ENCODE data around the gene MEP1A.
"Not testable (repeated sequence)": the region's sequence is repeated elsewhere in the genome, so short reads cannot be mapped to it uniquely, and the experiment has no call there.

Gene MEP1A, protein sequence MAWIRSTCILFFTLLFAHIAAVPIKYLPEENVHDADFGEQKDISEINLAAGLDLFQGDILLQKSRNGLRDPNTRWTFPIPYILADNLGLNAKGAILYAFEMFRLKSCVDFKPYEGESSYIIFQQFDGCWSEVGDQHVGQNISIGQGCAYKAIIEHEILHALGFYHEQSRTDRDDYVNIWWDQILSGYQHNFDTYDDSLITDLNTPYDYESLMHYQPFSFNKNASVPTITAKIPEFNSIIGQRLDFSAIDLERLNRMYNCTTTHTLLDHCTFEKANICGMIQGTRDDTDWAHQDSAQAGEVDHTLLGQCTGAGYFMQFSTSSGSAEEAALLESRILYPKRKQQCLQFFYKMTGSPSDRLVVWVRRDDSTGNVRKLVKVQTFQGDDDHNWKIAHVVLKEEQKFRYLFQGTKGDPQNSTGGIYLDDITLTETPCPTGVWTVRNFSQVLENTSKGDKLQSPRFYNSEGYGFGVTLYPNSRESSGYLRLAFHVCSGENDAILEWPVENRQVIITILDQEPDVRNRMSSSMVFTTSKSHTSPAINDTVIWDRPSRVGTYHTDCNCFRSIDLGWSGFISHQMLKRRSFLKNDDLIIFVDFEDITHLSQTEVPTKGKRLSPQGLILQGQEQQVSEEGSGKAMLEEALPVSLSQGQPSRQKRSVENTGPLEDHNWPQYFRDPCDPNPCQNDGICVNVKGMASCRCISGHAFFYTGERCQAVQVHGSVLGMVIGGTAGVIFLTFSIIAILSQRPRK

DNA sequence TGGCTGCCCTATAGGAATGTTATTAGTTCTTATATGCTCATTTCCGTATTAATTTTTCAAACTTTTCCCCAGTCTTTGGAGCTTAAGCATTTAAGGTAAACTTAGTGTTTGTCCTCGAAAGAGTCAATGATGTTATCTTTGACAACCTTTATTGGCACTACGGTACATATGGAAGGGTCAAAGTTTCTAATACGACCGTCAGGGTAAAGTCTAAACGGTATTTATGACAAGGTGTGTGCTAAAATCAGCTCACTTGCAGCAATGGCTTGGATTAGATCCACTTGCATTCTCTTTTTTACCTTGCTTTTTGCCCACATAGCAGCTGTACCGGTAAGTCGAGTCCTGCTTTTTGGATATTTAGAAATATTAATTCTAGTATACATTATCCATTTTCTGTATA, at the start of gene MEP1A:
Gene MEP1A, plus strand, starts transcription at position 252 of the 400 bp plus-strand sequence. Its CDS starts 10 bp downstream, at position 262.
- no peaks in the 10 kb centered on the region for H4K20me1 ChIP-seq
- no peak within 1 kb of the TSS for H3K9ac ChIP-seq
- H3K4me3 ChIP-seq = no peak within 1 kb of the TSS
- no peak for TF ChIP-seq Cebpa-rat (IDR thresholded peaks at IDR 0.05)
- H3K27ac ChIP-seq = no peak within 1 kb of the TSS
- no peak within 1 kb of the TSS for H3K4me2 ChIP-seq
- no peaks in the 10 kb centered on the region for H3K36me3 ChIP-seq
- no peaks in the 10 kb centered on the region for H3K9me3 ChIP-seq
- no peaks in the 10 kb centered on the region for H3K4me1 ChIP-seq
- H3K27me3 ChIP-seq = no peaks in the 10 kb centered on the region

DNA sequence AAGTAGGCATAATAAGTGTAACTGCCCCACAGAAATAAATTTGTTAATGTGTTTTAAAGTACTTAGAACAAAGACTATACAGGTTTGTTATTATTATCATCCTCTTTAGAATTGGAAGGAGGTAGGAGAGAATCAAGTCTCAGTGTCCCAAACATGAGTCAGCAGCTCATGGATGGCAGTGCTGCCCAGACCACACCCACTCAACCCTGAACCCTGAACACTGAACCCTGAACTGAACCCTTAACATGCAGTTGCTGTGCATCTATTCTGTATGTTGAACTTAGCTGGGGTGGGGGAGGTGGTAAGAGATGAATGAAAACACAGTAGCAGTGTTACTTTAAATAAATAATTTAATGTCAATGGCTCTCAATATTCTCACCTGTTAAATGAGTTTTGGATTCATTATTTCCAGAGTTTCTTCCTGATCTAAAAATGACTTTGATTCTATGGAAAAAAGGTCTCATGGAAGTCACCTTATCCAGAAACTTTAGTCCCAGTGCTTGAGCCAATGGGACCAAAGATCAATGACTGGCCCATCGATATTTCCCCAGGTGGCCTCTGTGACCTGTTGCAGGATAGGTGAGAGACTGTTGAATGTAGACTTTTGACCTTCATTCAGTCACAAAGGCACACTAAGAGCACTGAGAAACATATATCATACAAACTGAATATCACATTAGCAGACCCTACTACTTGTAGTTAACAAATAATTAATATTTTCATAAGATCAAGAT, 49.6 kb upstream of the MEP1A start:
- no peaks in the 10 kb centered on the region for H3K9me3 ChIP-seq
- no peak overlapping the region for H3K9ac ChIP-seq
- no peaks in the 10 kb centered on the region for H3K4me1 ChIP-seq
- H3K27ac ChIP-seq = no peak overlapping the region
- no peak overlapping the region for H3K4me3 ChIP-seq
- no peak overlapping the region for H3K4me2 ChIP-seq
- no peaks in the 10 kb centered on the region for H3K27me3 ChIP-seq
- no peak for TF ChIP-seq Cebpa-rat (IDR thresholded peaks at IDR 0.05)
- H3K36me3 ChIP-seq = no peaks in the 10 kb centered on the region
- no peaks in the 10 kb centered on the region for H4K20me1 ChIP-seq

DNA sequence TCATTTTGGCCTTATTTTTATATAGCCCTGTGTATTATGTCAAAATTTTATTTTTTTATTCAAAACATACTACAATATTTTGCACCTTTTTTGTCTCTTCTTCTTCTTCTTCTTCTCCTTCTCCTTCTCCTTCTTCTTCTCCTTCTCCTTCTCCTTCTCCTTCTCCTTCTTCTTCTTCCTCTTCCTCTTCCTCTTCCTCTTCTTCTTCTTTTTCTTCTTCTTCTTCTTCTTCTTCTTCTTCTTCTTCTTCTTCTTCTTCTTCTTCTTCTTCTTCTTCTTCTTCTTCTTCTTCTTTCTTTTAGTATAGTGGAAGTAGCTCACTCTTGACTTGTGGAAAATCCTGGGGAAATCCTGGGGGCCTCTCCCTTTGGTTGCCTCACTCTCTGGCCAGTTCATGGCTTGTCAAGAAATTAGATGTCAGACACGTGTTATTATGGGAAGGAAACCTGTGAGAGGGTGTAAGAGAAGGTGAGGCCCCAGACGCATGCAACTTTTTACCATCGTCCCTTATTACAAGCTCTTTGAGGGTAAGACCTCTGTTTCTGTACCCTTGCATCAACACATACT, 48.9 kb upstream of the MEP1A start:
- not testable (repeated sequence) for H3K4me2 ChIP-seq, H3K9ac ChIP-seq, H4K20me1 ChIP-seq

DNA sequence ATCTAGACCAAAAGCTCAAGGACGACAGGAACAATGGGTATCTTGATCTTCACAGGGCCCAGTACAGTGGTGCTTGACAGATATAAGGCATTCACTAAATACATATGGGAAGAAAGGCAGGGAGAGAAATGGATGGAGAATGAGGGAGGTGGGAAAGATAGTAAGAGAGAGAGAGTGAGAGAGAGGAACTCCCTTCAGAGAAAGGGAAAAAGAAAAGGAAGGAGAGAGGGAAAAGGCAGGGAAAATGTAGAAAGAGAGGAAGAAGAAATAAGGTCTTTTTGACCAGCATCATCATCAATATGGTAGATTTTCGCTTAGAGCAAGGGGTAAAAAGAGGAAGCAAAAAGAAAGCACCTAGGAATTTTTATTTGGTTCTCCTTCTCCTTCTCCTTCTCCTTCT, 47.2 kb upstream of the MEP1A start:
- Histone ChIP-seq H3K9ac (no peak overlapping the region), H3K36me3 (no peaks in the 10 kb centered on the region), H3K27ac (no peak overlapping the region), H4K20me1 (no peaks in the 10 kb centered on the region), H3K4me2 (no peak overlapping the region), H3K4me1 (no peaks in the 10 kb centered on the region), H3K4me3 (no peak overlapping the region), H3K9me3 (no peaks in the 10 kb centered on the region), H3K27me3 (no peaks in the 10 kb centered on the region)
- TF ChIP-seq Cebpa-rat (IDR thresholded peaks at IDR 0.05) = no peak

More for the DNA sequence above, 48.9 kb upstream of the MEP1A start:
- H3K27me3 ChIP-seq, H3K9me3 ChIP-seq, H3K4me3 ChIP-seq, H3K36me3 ChIP-seq, H3K4me1 ChIP-seq, H3K27ac ChIP-seq: not testable (repeated sequence)

DNA sequence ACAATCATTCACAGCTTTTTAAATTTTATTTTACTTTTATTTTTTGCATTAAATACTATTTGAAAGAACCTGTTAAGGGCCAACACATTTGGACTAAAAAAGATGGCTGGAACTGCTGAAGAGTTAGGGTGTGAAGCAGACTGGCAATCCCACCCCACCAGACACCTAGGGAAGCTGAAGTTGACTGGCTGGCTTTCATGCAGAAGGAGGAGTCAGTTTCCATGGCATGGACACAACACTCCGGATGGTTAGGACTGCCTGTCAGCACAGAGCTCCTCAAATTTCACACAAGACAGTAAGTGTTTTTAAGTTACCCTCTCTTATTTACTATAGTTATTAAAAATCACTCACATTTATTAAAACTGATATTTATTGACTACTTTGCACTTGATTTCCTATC, 46.5 kb upstream of the MEP1A start, which contains the start of gene ANKRD66:
Gene ANKRD66, plus strand, starts transcription at position 238 of the 400 bp plus-strand sequence. CDS start 5,016 bp downstream, outside the sequence.
- Histone ChIP-seq H3K9ac (no peak within 1 kb of the TSS), H3K27me3 (no peaks in the 10 kb centered on the region), H3K27ac (no peak within 1 kb of the TSS), H3K4me3 (no peak within 1 kb of the TSS), H3K36me3 (no peaks in the 10 kb centered on the region), H3K4me2 (no peak within 1 kb of the TSS), H3K4me1 (no peaks in the 10 kb centered on the region), H4K20me1 (no peaks in the 10 kb centered on the region), H3K9me3 (no peaks in the 10 kb centered on the region)
- no peak for TF ChIP-seq Cebpa-rat (IDR thresholded peaks at IDR 0.05)

GRCh38 chr6:46748940-46749503, 44.2 kb upstream of the MEP1A start:
- Histone ChIP-seq H3K9ac (no peak overlapping the region), H4K20me1 (no peaks in the 10 kb centered on the region), H3K27ac (no peak overlapping the region), H3K27me3 (no peaks in the 10 kb centered on the region), H3K36me3 (no peaks in the 10 kb centered on the region), H3K4me1 (no peaks in the 10 kb centered on the region), H3K4me3 (no peak overlapping the region), H3K9me3 (no peaks in the 10 kb centered on the region), H3K4me2 (no peak overlapping the region)
- no peak for TF ChIP-seq Cebpa-rat (IDR thresholded peaks at IDR 0.05)

DNA sequence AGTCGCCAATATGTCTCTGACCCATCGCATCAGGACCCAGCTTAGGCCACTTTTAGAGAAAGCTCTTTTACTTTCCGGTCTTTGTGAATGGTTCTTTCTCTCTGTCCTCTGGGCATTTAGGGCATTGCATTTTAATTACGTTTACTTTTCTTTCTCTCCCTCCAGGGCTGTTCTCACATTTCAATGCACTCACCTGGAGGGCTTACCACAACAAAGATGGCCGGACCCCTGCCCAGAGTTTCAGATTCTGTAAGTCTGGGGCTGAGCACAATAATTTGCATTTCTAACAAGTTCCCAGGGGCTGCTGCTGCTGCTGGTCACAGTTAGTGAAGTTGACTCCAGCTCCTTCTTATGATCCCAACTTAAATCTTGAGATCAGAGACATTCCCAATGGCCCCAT, 43.5 kb upstream of the MEP1A start:
- Histone ChIP-seq H3K27me3 (no peaks in the 10 kb centered on the region), H4K20me1 (no peaks in the 10 kb centered on the region), H3K4me1 (no peaks in the 10 kb centered on the region), H3K27ac (no peak overlapping the region), H3K4me2 (no peak overlapping the region), H3K9ac (no peak overlapping the region), H3K4me3 (no peak overlapping the region), H3K36me3 (no peaks in the 10 kb centered on the region), H3K9me3 (no peaks in the 10 kb centered on the region)
- no peak for TF ChIP-seq Cebpa-rat (IDR thresholded peaks at IDR 0.05)

GRCh38 chr6:46751658-46752057, 41.5 kb upstream of the MEP1A start:
- H3K4me1 ChIP-seq = no peaks in the 10 kb centered on the region
- no peak overlapping the region for H3K4me2 ChIP-seq
- no peak for TF ChIP-seq Cebpa-rat (IDR thresholded peaks at IDR 0.05)
- H3K27ac ChIP-seq = no peak overlapping the region
- no peaks in the 10 kb centered on the region for H3K27me3 ChIP-seq
- H4K20me1 ChIP-seq = no peaks in the 10 kb centered on the region
- no peak overlapping the region for H3K4me3 ChIP-seq
- H3K9me3 ChIP-seq = no peaks in the 10 kb centered on the region
- no peaks in the 10 kb centered on the region for H3K36me3 ChIP-seq
- H3K9ac ChIP-seq = no peak overlapping the region

- Histone ChIP-seq H3K9ac (no peak overlapping the region), H3K36me3 (no peaks in the 10 kb centered on the region), H3K4me2 (no peak overlapping the region), H3K4me3 (no peak overlapping the region), H3K27me3 (no peaks in the 10 kb centered on the region), H3K27ac (no peak overlapping the region), H3K9me3 (no peaks in the 10 kb centered on the region), H3K4me1 (no peaks in the 10 kb centered on the region), H4K20me1 (no peaks in the 10 kb centered on the region)
- TF ChIP-seq Cebpa-rat (IDR thresholded peaks at IDR 0.05) = no peak
Observed at GRCh38 chr6:46755865-46756264, 37.3 kb upstream of the MEP1A start.

Data from BLaER1 (cell line).